ENCODE data around the gene S100A1.
"Not testable (repeated sequence)": the region's sequence is repeated elsewhere in the genome, so short reads cannot be mapped to it uniquely, and the experiment has no call there.

Gene S100A1

GRCh38 chr1:153627715-153628626 is at the start of gene S100A1:
Gene S100A1 (plus strand): TSS chr1:153628434. CDS start chr1:153630522, 2,088 bp downstream.
- H3K4me3 ChIP-seq (replicated peaks; ENCODE audit: low read depth, low read length) = peak within 1 kb of the TSS; percentile 74
- no peak for DNase-seq (ENCODE audit: extremely low read depth, low read depth)
- peak; percentile 24 for TF ChIP-seq CTCF (IDR thresholded peaks at IDR 0.05; ENCODE audit: low read depth, low read length, missing control alignments)

- TF ChIP-seq CTCF (IDR thresholded peaks at IDR 0.05; ENCODE audit: low read depth, low read length, missing control alignments) = no peak
- H3K4me3 ChIP-seq (replicated peaks; ENCODE audit: low read depth, low read length) = no peak overlapping the region
- no peak for DNase-seq (ENCODE audit: extremely low read depth, low read depth)
These were observed 49.7 kb upstream of the S100A1 start for GRCh38 chr1:153578490-153578889.

GRCh38 chr1:153578936-153579335 is 49.3 kb upstream of the S100A1 start:
- TF ChIP-seq CTCF (IDR thresholded peaks at IDR 0.05; ENCODE audit: low read depth, low read length, missing control alignments) = no peak
- DNase-seq (ENCODE audit: extremely low read depth, low read depth) = no peak
- no peak overlapping the region for H3K4me3 ChIP-seq (replicated peaks; ENCODE audit: low read depth, low read length)

- H3K4me3 ChIP-seq (replicated peaks; ENCODE audit: low read depth, low read length); DNase-seq (ENCODE audit: extremely low read depth, low read depth): not testable (repeated sequence)
These were observed 45.4 kb upstream of the S100A1 start for GRCh38 chr1:153582836-153583235.

GRCh38 chr1:153583514-153583913 is 44.7 kb upstream of the S100A1 start:
- not testable (repeated sequence) for DNase-seq (ENCODE audit: extremely low read depth, low read depth)

GRCh38 chr1:153583976-153584375 is 44.3 kb upstream of the S100A1 start:
- no peak for DNase-seq (ENCODE audit: extremely low read depth, low read depth)
- H3K4me3 ChIP-seq (replicated peaks; ENCODE audit: low read depth, low read length) = no peak overlapping the region
- no peak for TF ChIP-seq CTCF (IDR thresholded peaks at IDR 0.05; ENCODE audit: low read depth, low read length, missing control alignments)

More at GRCh38 chr1:153583514-153583913, 44.7 kb upstream of the S100A1 start:
- not testable (repeated sequence) for H3K4me3 ChIP-seq (replicated peaks; ENCODE audit: low read depth, low read length)

- TF ChIP-seq CTCF (IDR thresholded peaks at IDR 0.05; ENCODE audit: low read depth, low read length, missing control alignments) = no peak
- no peak for DNase-seq (ENCODE audit: extremely low read depth, low read depth)
- no peak overlapping the region for H3K4me3 ChIP-seq (replicated peaks; ENCODE audit: low read depth, low read length)
These were observed 43.2 kb upstream of the S100A1 start for GRCh38 chr1:153585006-153585405.

GRCh38 chr1:153586347-153586746 is 41.9 kb upstream of the S100A1 start:
- no peak overlapping the region for H3K4me3 ChIP-seq (replicated peaks; ENCODE audit: low read depth, low read length)
- DNase-seq (ENCODE audit: extremely low read depth, low read depth) = no peak
- TF ChIP-seq CTCF (IDR thresholded peaks at IDR 0.05; ENCODE audit: low read depth, low read length, missing control alignments) = no peak
